ENCODE data around the gene LARGE1.
"Not testable (repeated sequence)": the region's sequence is repeated elsewhere in the genome, so short reads cannot be mapped to it uniquely, and the experiment has no call there.

Gene LARGE1

DNA sequence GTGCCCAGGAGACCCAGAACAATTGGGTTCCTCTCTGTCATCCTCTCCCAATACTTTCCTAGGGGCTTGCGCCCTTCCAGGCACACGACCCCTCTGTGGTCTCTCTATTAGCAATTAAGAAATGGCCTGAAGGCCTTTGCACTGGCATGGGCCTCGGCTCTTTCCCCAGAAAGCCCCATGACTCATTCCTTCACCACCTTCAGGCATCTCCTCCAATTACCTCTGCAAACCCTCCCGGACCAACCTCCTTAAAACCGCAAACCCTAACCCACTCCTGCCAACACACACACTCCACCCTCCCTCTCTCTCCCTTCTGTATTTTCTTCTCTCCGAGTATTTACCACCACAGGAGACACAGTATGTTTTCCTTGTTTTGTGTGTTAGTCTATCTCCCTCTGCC, 36.7 kb downstream of the LARGE1 start:
- no peak for FAIRE-seq

DNA sequence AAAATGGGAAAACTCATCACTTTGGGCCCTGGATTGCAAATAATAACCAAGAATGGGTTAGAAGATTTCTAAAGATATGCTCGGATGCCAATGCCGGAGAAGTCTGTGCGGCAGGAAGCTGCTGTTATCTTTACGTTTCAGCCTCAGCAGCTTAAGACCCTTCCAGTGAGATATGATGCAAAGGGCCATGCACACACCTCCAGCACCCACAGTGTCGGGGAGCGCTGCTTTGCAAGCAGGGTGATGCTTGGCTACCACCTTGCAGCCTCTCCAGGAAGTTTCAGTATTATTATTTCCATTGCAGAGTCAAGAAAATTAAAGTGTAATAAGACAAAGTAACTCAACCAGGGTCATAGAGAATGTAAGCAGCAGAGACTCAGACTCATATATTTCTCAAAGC, 37.3 kb downstream of the LARGE1 start:
- FAIRE-seq, result no peak

DNA sequence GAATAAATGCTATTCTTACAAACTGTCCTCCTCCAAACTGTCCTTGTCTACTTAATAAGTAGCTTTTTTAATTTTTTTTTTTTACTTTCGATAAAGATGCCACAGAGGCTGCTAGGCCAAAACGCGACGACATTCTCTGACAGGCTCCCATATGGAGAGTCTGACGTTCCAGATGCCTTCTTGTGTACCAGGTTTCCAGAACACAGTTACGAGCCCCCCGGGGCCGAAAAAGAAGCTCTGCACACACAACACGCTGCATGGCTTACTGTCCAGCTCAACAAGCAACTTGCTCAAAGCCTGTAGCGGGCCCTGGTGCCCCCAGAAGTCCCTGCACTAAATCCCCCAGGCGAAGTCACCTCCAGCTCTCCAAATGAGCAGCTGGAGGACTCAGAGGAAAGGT, 39.3 kb downstream of the LARGE1 start:
- no peak for FAIRE-seq

DNA sequence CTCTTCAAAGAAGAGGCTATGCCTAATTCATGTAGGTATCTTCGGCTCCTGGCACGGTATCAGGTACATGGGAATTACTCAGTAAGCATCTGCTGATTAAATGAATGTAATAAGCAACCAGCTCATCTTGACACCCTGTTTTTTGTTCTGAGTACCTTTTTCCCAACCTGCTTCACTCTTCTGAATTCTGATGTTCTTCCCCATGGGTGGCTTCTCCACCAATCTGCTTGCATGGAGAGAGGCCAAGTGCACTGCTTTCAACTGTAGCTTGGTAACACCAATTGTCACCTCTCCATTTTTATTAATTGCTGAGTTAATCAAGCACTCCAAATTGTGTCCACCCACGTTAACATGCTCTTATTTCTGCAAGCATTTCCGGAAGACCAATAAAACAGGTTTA, 40.5 kb downstream of the LARGE1 start:
- FAIRE-seq, result no peak

DNA sequence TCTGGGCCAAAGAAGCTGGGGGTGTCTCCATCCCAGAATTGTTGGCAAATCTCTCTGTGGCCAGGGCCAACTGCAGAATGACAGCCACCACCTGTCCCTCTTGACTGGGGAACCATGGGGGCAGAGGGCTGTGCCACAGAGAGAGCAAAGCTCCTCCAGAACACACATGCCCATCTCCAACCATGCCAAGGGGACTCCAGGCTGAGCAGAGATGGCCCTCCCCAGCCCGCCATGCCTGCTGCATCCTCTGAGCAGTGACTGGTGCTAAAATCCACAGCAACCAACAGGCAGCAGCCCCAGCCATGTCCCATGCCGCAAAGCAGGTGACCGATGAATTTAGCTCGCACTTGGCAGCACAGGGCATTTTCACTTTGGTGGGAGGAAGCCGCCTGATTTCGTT, 45.0 kb downstream of the LARGE1 start:
- FAIRE-seq, result no peak

DNA sequence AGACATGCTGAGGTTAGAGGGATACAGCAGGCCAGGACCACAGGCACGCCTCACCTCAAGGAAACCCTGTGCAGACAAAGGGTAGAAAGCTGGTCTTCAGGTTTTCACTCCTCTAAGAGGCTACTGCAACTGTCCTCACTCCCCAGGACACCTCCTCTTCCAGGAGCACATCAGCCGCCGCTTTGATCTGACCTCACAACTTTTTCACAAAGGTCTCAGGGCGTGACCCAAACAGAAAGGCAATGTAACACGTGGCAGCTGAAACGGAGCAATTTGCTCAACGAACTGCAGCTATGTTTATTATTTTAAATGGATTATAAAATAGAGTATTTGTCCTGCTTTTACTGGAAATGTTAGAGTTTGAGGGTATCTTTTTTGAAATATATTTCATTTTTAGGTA, 46.1 kb downstream of the LARGE1 start:
- no peak for FAIRE-seq

DNA sequence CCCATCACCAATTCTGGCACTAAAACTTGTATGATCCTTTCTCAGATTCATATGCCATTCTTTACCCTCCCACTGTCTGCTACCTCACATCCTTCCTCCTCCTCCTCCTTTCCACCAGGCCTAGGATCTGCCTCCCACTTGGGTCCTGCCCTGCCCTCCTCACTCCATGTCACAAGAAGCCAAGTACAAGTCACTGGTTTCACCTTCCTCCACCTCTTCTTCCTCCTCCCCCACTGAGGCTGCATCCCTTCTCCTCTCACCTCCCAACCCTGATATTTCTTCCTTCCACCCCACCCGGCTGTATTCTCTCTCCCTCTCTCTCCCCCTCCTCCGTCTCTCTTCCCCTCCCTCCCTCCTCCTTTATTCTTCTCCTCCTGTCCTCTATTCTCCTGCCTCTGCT, 46.6 kb downstream of the LARGE1 start:
- no peak for FAIRE-seq

DNA sequence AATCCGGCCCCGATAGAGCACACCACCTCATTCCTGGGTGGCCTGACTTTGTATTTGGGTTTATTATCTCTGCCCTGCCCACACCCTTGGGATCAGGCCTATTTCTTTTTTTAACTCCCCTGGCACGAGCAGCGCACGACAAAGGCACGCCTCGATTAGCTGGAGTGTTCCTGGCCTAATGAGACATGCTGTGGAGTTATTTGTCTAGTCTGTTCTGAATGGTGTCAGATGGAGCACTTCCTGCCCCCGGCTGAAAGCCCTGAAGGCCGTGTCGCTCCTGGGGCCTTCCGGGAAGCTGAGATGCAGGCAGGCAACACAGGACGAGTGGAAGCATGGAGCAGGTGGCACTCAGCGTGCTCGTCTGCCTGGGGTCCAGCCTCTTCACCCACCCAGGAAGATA, 47.1 kb downstream of the LARGE1 start:
- no peak for FAIRE-seq

DNA sequence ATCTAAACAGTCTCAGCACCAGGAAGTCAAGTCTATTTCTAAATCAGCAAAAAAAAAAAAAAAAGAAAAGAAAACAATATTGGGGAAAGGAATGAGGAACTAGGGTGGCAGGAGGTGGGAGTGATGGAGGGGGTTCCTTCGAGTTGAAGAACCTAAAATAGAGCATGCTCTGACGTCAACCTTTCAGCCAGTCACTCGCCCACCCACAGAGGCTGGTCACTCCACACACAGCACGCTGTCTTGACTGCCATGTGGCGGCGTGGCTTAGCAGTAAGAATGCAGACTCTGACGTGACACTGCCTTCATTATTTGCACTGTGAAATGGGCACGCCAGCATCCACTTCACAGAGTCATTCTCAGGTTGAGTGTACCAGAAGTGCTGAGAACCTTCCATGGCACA, 48.3 kb downstream of the LARGE1 start:
- no peak for FAIRE-seq

DNA sequence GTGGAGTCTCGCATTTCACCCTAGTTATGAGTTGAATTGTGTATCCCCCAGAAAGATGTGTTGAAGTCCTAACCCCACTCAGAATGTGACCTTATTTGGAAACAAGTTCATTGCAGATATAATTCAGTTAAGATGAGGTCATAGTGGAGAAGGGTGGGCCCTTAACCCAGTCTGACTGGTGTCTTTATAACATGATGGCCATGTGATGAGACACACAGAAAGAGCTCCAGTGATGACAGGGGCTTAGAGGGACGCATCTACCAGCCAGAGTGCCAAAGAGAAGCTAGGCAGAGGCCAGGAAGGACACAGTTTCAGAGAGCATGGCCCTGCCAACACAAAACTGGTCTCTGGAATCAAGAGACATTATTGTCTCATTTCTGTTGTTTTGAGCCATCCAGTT, 50.3 kb downstream of the LARGE1 start:
- FAIRE-seq, result no peak

DNA sequence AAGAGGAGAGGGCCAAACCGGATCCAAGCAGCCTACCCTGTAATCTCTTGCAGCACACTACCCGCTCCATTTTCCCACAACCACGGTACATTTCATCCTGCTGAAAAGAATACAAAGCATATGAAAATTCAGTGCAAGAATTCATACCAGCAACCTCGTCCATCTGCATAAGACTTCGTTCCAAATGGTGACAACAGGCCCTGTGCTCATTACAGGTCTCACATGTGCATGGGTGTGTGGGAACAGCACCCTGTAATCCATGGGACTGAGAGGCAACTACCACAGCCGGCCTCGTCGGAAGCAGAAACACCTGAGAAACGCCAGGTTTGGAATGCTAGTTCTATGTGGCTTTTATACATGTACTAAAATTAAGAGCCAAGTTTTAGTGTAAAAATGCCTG, 52.3 kb downstream of the LARGE1 start:
- FAIRE-seq, result no peak

DNA sequence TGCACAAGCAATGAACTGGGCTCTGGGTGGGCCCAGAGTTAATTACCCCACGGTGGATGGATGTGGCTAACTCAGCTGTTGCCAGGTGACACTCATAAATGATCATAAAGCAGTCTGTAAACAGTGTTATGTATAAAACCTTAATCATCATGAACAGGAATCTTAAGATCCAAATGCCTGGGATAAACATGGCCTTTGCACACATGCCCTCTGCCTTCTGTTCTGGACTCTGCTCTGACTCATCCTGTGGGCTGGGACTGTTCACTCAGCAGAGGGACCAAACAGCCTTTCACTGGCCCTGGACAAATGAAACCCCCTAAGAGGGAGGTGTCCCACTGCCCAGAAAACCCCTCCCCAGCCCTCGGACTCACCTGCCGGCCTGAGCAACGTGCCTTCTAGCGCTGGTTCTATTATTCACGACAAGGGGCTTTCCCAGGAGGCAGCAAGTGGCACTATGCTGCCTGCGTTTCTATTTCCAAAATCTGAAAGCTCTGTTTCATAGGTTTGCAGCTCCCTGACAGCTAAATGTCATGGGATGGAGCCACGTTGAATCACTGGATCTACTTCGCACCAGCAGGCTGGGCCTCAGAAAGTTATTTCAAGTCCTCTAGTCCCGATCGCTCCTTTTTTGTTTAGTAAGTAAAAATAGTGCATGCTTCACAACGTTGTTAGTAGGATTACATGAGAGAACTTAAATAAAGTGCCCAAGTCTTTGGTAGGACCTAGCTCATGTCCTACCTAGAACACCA, 53.0 kb downstream of the LARGE1 start:
- no peak for FAIRE-seq

DNA sequence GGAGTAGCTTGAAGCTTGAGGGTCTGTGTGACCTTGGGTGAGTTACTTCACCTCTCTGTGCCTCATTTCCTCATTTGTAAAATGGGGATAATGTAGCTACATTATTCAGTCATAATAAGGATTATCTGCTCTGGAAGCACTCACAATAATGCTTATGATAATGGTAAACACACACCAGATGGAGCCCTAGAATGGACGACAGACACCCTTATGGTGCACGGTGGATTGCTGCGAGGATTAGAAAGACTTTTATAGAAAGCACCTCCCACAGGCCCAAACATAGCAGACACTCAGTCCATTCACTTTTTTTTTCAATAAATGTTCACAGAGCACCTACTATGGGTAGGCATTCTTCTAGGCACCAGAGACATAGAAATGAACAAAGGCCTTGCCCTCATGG, 53.8 kb downstream of the LARGE1 start:
- FAIRE-seq, result no peak

DNA sequence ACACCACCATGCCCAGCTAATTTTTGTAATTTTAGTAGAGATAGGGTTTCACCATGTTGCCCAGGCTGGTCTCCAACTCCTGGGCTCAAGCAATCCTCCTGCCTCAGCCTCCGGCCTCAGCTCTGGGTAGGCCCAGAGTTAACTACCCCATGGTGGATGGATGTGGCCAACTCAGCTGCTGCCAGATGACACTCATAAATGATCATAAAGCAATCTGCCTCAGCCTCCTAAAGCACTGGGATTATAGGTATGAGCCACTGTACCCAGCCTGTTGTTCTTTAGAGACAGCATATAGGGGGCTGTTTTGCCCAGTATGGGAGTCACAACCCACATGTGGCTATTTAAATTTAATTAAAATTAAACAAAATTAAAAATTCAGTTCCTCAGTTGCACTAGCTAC, 54.3 kb downstream of the LARGE1 start:
- no peak for FAIRE-seq

DNA sequence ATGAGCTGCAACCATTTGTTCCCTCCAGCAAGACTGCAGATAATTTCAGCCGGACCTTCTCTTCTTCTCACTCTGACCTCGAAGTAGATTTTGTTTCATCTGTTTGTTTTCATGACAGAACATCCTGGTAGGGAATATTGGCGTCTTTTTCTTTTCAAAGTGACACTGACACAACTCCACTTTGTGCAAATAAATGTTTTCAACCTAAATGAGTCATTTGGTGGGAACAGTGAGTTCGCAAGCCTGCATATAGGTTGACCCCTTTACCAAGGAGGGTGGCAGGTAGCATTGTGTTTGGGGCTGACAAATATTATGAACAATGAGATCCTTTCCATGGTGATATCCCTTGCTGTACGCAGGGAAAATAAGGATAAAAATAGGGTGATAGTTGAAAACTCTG, 55.0 kb downstream of the LARGE1 start:
- no peak for FAIRE-seq

DNA sequence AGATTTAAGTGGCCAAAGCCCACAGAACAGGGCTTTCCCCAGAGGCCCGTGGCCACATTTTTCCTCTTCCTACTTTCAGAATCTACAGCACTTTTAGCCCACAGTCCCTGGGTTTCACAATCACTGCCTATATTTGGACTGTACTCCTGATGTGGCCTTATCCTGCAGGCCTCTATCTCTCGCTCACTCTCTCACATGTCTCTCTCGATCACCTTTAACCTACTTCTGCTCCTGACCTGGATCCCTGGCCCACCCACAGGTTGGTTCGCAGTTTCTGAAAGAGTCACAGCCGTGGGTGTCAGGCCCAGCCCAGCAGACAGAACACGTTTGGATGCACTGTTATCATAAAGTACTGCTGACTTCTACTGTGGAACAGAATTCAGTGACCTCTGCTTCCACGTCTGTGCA, 55.5 kb downstream of the LARGE1 start:
- FAIRE-seq, result no peak

DNA sequence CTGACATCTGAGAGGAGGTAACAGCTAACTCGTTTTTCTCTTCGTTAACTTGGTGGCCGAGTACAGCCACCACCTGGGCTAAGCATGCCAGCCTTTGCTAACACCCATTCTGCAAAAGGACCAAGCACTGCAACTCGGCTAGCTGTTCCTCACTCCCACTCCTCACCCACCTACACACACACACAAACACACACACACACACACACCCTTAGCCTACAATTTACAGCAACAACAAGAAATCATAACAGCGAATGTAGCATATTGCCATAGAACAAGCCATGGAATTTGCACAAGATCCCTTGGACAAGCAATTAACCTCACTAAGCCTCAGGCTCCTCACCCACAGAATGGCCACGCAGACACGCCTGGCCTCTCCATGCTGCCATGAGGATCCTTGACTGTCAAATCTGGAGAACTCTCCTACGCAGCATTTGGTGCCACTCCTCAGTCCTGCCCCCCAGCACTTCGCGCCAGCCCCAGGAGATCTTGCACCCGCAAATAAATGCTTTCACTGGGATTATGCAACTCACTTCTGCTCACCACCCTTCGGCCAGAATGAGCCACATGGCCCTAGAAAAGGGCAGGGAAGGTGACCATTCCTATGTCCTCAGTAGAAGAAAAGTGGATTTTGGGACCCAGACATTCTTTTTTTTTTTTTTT, 58.9 kb downstream of the LARGE1 start:
- no peak for FAIRE-seq

DNA sequence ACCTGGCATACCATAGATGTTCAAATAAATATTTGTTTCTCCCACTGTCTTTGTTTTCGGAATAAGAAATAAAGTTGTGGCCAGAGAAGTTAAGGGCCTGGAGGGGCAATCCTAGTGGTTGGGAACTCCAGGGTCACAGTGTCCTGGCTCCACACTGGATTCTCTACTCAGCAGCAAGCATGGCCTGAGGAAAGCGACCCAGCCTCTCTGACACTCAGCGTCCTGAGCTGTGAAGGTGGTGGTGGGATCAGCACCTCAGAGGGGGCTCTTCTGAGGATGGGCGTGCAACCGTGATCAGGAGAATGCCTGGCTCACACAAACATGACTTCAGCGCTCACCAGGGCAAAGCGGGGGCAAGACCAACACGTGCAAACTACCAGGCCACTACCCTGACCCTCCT, 59.9 kb downstream of the LARGE1 start:
- FAIRE-seq, result no peak

DNA sequence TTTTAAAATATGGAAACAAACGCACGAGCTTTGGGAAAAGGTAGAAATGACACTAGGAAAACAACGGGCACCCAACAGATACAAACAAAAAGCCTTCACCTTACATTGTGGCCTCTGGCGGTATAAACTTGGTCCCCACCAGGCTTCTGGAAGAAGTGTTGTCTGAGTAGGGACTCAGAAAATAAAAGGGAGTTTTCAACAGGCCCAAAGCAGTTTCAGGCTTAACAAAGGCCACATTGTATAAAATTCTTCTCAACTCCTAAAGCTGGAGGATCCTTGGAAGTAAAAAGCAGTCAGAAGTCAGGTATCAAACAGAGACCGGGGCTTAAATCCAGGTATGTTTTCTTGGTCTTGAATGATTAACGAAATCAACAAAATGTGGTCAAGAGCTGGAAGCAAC, 61.0 kb downstream of the LARGE1 start:
- no peak for FAIRE-seq

DNA sequence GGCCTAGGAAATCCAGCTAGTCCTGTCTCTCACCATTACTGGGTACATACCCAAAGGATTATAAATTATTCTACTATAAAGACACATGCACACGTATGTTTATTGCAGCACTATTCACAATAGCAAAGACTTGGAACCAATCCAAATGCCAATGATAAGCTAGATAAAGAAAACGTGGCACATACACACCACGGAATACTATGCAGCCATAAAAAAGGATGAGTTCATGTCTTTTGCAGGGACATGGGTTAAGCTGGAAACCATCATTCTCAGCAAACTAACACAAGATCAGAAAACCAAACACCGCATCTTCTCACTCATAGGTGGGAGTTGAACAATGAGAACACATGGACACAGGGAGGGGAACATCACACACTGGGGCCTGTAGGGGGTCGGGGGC, 61.6 kb downstream of the LARGE1 start:
- not testable (repeated sequence) for FAIRE-seq

DNA sequence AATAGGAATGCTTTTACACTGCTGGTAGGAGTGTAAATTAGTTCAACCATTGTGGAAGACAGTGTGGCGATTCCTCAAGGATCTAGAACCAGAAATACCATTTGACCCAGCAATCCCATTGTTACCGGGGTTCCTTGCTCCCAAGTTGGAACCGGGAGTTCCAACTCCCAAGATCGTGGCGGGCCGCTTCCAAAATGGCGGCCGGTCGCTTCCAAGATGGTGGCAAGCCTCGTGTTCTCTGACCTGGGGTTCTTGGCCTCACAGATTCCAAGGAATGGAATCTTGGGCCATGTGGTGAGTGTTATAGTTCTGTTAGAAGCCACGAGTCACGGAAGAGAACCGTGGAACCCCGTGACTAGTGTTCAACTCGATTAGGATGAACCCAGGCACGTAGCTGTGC, 62.5 kb downstream of the LARGE1 start:
- not testable (repeated sequence) for FAIRE-seq

DNA sequence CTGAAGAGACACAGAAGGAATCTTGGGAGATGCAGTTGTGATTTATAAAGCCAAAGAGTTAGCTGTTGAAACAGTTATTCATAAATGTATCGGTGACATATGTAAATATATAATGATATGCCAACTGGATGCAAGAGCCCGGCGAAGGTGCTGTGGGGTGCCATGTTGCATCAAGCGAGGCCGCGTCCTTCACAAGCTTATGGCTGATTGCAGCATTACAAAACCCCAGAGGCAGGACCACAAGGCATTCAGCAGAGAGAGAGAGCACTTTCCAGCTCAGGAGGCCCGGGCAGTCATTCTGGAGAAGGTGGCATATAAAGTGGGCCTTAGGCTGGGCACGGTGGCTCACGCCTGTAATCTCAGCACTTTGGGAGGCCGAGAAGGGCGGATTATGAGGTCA, 65.6 kb downstream of the LARGE1 start:
- no peak for FAIRE-seq

DNA sequence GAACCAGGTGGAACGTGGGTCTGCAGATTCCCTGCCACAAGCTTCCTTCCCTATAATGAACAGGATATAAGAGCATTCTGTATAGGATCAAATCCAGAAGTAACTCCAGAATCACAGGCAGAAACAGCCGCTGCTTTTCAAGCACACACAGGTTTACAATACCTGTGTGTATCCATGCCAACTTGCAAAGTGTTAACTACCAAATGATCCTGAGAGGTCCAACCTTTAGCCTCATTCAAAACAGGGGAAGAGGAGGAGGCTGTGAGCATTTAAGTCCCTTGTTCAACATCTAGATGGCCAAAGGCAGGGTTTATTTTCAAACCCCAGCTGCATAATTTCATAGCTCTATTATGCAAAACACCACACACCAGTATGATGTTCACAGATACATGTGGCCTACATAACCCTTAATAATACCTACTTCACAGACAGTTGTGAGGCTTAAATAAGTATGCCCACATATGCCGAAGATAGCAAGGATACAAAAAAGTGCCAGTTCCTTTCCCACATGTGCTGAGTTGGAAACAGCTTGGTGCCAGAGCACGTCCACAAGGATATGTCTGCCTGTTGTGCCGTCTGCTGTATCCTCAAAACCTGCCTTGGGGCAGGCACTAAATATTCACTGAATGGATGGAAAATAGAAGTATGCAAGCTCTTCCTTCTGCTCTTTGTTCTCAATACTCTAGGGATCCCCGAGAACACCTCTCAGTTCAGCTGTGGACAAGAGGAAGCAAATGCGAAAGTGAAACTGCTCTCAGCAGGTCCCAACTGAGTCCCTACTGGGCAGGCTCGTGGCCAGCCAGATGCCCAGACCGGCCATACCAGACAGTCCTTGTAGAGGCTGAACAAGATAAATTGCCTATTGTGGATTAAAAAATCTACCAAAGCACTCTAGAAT, 66.8 kb downstream of the LARGE1 start:
- no peak for FAIRE-seq

DNA sequence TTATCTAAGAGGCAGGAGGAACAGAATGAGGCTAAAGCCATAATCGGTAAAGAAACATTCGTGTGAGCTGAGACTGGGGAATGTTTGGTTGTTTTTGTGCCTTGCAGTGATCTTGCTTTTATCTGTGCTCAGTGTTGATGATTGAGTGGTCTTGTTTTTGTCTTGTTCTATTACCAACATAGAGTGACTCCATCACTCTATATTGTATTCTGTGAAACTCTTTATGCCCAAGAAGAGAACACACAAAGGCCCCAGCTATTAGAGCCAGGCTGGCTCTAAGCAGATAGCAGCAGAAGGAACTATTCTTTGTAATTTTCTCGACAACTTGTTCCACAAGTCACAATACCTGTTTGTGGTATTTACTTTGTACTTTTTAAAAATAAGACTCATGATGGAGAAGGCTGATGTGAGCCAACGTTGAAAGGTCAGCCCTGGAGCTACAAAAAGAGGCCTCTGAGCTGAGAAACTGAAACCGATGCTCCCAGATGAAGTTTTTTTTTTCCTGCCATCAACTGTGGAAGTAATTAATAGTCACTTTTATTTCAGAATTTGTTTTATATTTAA, 68.4 kb downstream of the LARGE1 start:
- FAIRE-seq, result no peak

All from TTC549 (cell line).